ENCODE measurements around the gene CACNA1C.
A peak's percentile ranks its signal among the peaks of the same experiment; 100 is the strongest.

CACNA1C gene

DNA sequence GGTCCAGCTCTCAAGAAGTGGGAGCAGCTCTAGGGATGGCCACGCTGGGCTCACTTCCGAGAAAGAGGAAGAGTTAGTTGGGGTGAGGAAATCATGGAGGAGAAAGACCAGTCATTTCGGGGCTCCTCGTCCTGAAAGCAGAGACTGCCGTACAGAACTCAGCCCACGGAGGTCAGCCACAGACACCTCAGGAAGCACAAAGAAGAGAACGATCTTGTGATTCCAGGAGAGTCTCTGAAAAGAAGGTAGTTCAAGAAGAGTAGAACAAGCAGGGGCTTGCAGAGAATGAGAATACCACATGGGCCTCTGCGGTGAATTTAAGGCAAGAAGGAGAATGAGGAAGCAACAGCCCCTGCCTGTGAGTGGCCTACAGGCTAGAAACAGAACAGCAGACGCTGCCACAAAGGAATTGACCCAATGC, 311.9 kb downstream of the CACNA1C start:
- DNase-seq (no peak), ATAC-seq (no peak)

DNA sequence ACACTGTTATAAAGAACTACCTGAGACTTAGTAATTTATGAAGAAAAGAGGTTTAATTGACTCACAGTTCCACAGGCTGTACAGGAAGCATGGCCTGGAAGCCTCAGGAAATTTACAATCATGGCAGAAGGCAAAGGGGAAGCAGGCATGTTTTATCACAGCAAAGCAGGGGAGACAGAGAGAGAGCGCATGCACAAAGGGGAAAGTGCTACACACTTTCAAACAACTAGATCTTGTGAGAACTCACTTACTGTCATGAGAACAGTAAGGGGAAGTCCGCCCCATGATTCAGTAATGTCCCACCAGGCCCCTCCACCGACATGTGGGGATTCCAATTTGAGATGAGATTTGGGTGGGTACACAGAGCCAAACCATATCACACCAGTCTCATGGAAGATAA, 313.9 kb downstream of the CACNA1C start:
- ATAC-seq = no peak
- no peak for DNase-seq

DNA sequence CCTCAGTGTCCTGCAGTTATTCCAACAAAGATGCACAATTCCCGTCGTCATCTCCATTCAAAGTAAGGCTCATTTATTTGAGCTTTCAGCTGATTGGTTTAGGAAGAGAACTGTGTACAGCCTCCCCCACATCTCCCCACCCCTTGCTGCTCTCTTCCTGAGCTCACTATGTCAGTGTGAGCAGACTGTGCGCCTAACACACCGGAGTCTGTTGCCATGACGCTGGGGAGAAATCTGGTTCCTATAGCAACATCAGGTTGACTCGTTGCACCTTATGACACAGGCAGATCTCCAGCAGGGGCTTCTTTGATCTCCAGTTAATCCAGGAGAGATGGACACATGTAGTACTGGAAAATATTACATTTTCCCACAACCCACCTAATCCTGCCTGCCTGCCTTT, 319.4 kb downstream of the CACNA1C start:
- ATAC-seq = no peak
- DNase-seq = no peak

DNA sequence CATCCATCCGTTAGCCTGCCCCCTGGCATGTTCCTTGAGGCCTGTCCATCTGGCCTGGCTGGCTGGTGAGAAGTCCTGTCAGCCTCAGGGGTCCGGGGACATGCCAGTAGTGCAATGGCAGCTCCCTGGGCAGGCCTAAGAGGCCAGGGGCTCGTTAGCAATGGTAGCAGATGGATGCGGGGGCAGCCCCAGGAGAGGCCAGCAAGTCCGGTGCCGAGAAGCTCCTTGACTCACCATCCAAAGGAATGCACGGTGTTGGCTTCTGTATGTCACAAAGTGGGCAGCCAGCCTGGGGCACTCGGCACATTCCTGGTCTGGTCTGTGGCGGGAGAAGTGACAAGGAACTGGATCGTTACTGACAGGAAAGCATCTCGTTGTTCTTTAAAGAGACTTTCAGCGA, 319.9 kb downstream of the CACNA1C start:
- no peak for ATAC-seq
- no peak for DNase-seq

DNA sequence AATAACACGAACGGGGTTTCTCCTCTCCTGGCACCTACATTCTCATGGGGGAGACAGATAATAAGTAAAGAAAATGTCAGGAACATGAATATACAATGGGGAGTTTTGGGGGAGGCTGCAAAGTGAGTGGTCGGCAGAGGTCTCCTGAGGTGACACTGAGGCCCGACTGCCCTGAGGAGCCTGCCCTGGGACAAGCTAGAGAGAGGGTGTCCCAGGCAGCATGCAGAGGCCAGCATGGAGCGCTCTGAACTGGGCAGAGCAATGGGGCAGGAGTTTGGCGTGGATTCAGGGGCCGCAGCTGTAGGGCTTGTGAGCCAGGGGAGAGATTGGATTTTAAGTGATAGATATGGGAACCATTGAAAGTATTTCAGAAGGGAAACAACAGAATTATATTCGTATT, 320.5 kb downstream of the CACNA1C start:
- DNase-seq = no peak
- no peak for ATAC-seq

DNA sequence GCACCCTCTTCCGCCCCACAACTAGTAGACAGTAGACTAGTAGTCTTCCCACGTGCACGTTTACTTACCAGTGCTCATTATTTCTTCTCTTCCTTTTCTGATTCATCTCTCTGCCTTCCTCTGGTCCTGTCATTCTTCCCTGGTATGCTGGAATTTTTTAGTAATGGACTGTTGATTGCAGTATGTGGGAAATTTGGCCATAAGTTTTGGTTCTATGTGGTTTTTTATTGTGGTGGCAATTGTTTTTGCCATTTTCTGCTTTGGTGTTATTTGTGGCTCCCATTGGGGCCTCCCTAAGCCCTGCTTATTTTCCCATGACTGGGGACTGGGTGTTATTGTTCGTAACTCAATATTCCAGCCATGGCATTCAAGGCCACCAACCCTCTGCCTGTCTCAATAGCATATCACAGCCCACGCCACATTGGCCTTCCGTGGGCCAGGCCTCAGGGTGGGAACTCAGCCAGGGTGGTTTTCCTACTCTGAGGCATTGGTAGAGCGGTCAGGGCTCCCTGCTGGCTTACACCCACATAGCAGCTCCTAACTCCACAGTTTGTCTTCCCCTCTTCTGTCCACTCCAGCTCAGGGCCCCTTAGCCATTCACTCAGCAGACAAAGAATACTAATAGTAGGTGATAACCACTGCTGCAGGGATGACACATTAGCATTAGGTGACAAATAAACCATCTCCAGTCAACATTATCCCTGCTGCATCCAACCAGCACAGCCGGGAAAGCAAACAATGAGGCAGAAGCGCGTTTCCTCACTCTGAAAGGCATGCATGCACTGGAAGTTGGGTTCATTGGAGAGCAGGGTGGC, 321.5 kb downstream of the CACNA1C start:
- ATAC-seq (no peak), DNase-seq (no peak)

DNA sequence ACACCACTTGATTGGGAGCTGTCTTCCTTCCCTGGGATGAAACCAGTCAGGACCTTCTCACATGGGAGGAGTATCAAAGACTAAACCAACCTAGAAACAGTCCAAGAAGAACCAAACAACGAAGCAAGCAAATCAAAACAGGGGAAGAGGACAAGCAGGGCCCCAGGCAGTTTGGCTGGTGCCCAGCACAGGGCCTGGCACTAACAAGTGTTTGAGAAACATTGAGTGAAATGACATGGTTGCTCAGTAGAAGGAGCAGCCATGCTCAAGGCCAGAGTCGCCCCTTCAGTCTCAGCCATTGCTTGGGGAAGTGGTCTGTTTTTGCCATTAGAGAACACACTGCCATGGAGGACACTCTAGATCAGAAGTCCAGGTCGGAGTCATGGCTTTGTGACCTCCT, 323.1 kb downstream of the CACNA1C start:
- DNase-seq = no peak
- ATAC-seq = no peak

DNA sequence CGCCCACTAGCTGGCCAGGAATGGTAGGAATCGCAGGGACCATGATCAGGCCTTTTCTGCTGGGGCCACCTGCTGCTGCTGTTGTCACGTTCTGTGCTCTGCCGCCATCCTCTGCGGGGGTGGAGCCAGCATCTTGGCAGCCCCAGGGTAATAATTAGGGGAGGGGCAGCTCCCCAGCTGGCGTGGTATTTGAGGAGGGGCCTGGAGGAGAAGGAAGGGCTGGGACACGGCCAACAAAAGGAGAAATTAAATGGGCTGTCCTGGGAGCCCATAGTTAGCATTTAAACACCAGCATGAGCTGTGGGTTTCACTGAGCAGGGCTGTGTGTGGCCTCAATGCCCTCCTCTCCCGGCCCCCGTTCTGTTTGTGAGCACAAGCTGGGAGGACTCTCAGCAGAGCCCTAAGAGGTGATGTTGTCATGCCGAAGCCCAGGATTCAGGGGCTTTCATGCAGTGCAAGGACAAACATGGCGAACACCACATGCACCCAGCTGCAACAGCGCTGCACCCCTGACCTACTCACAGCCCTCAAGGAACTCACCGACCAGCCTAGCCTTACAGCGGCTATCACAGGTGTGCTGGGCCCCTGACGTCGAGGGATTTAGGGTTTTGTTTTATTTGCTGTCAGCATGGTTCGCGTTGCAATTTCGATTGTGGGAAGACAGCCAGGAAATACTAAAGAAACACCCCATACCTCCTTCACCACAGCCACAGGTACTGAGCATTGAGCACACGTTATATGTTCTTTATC, 324.3 kb downstream of the CACNA1C start:
- ATAC-seq (no peak), DNase-seq (no peak)

DNA sequence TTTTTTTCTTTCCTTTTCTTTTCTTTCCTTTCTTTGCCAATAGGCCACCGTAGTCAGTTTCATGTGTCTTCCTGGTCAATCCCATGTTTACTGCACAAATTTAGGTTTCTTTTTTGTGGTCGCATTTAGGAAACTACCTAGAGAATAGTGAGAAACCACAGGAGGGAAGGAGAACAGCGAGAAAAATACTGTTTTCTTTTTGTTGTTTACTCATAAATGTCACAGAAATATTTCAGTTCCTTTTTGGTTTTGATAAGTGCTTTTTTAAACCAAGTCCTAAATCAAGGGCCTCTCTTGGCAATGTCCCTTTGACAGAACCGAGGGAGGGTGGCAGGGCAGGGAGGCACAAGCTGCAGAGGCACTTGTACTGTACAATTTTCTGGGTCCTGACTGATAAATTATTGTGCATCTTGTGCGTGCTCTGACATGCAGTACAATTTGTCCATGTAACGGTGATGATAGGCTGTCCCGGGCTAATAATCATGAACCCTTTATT, 326.1 kb downstream of the CACNA1C start:
- ATAC-seq (no peak), DNase-seq (no peak)

DNA sequence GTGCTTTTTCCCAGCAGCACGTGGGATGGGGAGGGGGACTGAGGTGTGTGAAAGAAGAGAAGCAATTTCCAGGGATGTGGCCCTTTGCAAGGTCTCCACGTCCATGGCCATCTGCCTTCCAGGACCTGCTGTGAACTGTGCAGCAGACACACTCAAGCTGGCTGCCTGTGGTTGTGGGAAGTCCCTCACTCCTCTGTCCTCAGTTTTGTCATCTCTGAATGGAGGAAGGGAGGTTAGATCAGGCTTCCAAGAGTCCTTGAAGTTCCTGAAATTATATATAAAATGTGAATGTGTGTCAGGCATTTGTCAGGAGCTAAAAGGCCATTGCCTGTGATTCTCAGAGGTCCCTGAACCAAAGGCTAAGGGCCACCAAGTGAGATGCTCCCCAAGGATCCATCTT, 328.2 kb downstream of the CACNA1C start:
- no peak for DNase-seq
- ATAC-seq = no peak

DNA sequence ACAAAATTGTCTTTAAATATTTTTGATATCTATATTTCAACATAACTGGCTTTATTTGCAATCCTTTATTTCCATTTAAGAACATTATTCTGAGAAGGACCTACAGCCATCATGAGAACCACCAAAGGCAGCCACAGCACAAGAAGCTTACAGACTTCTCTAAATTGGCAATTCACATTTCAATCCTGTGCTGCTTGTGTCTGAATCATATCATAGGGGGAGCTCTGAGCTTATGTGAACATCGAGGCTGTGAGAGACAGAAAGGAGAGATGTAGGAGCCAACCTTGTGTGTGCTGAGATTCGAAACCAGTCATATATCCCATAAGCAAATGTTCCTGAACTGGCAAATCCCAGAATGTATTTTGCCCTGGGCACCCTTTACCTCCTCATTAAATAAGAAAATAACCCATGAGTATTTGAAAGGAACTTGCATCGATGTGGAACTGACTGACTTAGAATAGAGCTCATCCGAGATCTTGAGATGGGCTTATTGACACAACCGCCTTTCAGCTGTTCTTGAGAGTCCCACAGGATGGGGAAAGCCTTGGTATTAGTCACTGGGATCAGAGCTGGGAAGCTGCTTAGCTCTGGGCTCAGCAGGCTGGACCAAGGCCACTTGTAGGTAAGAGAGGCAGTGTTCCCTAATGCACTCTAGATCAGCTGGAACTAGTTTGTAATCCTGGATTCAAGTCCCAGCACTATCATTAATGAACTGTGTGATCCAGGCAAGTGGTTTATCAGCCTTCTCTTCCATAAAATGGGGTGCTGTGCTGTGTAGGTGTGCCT, 329.8 kb downstream of the CACNA1C start:
- ATAC-seq (no peak), DNase-seq (no peak)

DNA sequence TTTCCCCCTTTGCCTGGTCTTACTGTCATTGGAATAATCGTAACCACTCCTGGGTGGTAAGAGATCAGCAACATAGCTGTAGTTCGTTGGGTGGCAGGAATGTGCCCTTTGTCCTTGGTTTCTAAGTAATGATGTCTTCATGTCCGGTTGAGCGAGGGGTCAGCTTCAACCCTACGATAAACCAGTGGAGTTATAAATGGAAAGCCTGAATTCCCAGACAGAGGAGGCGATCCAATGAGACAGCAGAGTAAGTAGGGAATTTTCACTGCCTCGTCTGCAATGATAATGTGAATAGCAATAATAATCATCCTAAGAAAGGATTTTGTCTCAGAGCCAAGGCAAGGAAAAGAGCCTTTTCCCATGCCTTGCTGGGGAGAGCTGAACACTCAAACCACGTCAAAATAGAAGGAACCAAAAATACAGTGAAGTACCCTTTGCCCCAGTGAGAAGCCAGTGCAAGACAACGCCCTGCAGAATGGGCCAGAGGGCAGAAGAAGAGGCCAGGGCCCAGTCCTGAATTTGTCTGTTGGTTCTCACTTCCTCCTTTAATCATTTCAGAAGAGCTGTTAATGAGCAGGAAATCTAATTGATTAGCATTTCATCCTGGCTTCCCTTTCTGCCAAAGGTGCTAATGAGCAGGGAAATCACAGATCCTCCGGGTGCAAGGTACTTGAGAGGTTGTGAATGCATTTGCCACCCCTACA, 330.7 kb downstream of the CACNA1C start:
- no peak for ATAC-seq
- DNase-seq = no peak

DNA sequence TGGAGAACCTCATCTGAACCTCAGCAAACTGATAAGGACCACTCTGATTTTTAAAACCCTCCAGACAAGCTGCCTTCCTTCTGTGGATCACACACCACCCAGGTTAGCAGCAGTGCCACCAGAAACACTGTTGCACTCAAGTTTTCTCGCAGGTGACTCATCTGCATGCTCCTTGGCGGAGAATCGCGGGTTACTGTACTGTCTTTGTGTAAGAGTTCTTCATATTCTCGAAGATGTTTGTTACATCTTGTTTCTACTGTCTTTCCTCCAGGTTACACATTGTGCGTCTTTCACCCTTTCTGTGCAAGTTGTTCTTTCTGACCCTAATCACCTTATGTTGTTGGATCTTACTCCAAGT, 331.2 kb downstream of the CACNA1C start:
- DNase-seq (no peak), ATAC-seq (no peak)

DNA sequence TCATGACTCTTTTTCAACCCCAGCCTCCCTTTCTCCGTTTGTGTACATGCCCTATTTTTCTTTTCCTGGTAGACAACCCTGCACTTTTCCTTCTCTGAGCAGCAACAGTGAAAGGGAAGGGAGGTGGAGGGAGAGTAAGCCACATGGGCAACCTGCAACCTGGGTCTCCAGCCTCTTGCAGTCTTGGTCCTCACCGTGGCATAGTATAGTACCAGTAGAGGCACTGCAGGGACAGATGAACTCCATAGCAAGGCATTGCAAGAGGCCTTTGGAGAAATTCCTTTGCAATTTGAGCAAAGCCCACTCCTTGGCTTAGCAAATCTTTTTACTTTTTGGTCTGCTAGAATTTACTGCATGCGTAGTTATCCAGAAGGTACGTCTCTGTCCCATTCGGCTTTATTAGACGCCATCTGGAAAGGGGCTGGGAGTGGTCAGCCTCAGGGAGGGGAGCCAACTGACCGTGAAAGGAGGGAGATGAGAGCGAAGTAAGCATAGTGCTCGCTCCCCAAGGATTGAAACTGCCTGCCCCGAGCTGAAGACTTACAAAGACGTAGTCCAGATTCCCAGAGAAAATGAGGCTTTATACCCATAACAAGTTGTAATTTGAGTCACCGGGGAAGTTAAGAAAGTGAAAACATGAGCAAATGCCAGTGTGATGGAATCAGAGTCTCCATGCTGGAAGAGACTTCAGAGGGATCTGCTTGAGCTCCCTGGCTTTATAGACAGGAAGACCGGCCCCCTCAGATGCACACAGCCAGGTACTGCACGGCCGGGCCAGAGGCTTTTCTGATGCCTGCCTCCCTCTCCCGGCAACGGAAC, 332.0 kb downstream of the CACNA1C start:
- no peak for DNase-seq
- no peak for ATAC-seq

DNA sequence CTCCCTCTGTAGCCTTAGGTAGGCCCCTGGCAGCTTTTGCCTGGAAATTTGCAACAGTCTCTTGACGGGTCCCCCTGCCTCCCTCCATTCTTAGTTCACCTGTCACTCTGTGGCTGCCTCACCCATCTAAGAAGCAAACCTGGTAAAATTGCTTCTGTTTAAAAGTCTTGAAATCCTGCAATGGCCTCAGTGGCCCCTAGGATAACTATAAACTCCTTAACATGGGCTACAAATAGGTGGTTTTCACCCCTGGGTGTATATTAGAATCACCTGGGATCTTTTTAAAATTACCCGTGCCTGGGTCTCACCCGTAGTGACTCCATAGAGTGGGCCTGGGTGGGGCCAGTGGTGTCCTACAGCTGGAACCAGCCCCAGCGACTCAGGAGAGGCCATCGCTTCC, 332.7 kb downstream of the CACNA1C start:
- DNase-seq = no peak
- ATAC-seq = no peak

DNA sequence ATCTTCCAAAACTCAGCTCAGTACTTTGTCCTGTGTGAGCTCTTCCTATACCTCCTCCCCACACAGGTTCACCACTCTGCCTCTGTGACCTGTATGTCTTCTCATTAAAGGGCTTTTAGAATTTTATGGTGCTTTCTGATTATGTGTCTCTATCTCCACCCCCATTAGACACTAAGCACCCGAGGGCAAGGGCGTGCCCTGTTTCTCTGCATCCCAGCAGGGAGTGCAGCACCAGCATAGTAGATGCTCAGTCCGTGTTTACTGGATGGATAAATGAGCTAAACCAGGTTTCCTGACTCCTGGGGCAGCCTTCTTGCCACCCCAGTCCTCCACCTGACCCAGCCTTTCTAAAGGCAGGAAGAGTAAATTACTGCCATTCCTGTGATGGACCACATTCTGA, 333.8 kb downstream of the CACNA1C start:
- DNase-seq (no peak), ATAC-seq (no peak)

DNA sequence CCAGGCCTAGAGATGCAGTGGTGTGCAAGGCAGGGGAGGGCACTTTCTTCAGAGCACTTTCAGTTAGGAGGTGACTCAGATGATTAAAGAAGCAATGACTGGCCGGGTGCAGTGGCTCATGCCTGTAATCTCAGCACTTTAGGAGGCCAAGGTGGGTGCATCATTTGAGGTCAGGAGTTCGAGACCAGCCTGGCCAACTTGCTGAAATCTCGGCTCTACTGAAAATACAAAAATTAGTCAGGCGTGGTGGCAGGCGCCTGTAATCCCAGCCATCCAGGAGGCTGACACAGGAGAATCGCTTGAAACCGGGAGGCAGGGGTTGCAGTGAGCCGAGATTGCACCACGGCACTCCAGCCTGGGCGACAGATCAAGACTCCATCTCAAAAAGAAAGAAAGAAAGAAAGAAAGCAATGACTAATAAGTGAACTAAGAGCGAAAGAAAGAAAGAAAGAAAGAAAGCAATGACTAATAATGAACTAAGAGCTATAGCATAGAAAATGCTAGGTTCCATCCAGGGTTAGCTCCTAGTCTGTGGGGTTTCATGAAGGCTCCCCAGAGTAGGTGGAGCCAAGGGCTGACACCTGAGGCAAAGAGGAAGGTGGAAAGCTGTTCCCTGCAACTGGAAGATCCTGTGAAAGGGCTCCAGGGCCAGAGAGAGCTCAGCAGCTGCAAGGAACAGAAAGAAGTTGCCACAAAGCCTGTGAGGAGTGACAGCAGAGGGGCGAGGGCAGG, 334.5 kb downstream of the CACNA1C start:
- ATAC-seq = peak; percentile 62
- no peak for DNase-seq

DNA sequence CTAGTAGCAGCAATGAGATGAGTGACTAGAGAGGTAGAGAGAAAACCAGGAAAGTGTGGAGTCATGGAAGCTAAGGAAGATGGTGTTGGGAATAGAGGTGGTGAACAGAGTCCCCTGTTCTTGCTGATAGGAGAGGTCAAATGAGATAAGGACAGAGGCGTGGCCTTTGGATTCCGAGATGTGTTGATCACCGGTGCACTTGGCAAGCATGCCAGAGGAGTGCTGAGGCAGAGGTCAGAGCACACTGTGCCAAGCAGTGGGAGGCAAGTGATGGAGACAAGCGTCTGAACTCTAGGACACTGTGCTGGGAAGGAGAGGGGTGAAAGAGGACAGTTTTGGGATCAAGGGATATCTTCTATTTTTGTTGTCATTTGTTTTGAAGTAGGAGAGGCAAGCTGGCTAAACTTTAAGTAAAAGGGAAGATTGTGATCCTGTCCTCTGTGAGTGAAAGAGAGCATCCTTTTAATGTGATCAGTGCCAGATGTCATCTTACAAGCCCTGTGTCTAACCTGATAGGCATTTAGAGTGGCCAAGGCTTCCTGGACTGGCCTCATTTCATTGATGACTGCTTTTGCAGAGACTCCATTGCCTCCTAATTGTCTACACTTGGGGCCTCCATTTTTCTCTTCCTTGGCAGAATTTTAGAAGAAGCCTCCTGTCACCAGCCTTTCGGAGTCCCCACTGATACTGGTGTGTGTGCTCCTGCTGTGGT, 336.4 kb downstream of the CACNA1C start:
- ATAC-seq = no peak
- no peak for DNase-seq

DNA sequence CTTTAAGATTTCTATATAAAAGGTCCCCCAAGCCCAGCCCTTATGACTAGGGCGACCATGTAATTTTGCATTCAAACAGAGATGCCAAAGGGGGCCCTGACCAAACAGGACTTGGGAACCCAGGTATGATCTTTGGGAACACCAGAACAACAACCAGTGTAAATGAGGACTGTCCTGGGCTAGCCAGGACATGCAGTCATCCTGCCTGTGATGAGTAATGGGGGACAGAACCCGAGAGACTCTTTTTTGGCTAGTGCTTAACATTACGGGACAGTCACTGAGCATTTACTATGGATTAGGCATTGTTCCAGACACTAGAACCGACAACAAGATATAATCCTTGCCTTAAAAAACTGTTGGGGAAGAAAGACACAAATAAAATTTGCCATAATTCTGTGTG, 337.3 kb downstream of the CACNA1C start:
- ATAC-seq = no peak
- DNase-seq = no peak

DNA sequence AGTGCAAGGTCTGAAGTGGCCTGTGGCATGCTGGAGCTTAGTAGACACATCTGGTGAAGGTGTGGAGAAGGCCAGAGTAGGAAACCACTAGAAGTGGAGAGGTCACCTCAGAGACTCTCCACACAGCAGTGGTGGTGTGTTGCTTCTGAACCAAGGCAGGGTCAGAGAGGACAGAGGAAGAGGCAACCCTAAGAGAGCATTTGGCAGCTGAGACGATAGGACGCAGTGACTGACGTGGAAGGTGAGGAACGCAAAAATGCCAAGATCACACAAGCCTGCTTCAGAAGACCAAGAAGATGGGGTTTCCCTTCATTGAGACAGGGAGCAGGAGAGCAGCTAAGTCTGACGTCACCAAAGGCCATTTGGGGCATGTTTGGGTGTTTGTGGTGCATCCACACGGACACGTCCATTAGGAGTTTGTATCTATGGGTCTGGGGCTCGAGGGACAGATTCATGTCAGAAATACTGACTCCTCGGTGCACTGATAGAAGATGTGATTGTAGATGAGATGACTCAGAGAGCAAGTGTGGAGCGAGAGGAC, 338.1 kb downstream of the CACNA1C start:
- no peak for DNase-seq
- no peak for ATAC-seq

Measured in stimulated activated naive CD8-positive, alpha-beta T cell treated with anti-CD3 and anti-CD28 coated beads, Interleukin-15, Interleukin-2, amounts not matched to agents 100 U/mL and 50 U/mL, for 24 hours (primary cell).